ENCODE measurements around the gene COX4I1.

Gene COX4I1

GRCh38 chr16:85759631-85760419 is 39.7 kb upstream of the COX4I1 start:
- TF ChIP-seq CTCF (IDR thresholded peaks at IDR 0.05; ENCODE audit: poor library complexity, severe bottlenecking) = peak; percentile 84
- Histone ChIP-seq H3K36me3 (ENCODE audit: low read depth) (no peaks in the 10 kb centered on the region), H3K4me3 (ENCODE audit: severe bottlenecking) (no peak overlapping the region), H3K27ac (ENCODE audit: poor library complexity, severe bottlenecking) (no peak overlapping the region), H3K27me3 (ENCODE audit: insufficient read depth, poor library complexity, severe bottlenecking) (no peaks in the 10 kb centered on the region), H3K9me3 (ENCODE audit: severe bottlenecking) (no peaks in the 10 kb centered on the region), H3K4me1 (ENCODE audit: insufficient read depth, poor library complexity, severe bottlenecking) (peaks cover 13% of the 10 kb centered on the region)
- DNase-seq (ENCODE audit: low spot score) (no peak), ATAC-seq (ENCODE audit: low read depth) (peak; percentile 71)

GRCh38 chr16:85761861-85762260 is 37.6 kb upstream of the COX4I1 start:
- no peak overlapping the region for H3K27ac ChIP-seq (ENCODE audit: poor library complexity, severe bottlenecking)
- DNase-seq (ENCODE audit: low spot score) (no peak), ATAC-seq (ENCODE audit: low read depth) (no peak)
- no peaks in the 10 kb centered on the region for H3K36me3 ChIP-seq (ENCODE audit: low read depth)
- H3K27me3 ChIP-seq (ENCODE audit: insufficient read depth, poor library complexity, severe bottlenecking) = no peaks in the 10 kb centered on the region
- no peak overlapping the region for H3K4me3 ChIP-seq (ENCODE audit: severe bottlenecking)
- peaks cover 11% of the 10 kb centered on the region for H3K4me1 ChIP-seq (ENCODE audit: insufficient read depth, poor library complexity, severe bottlenecking)
- no peak for TF ChIP-seq CTCF (IDR thresholded peaks at IDR 0.05; ENCODE audit: poor library complexity, severe bottlenecking)
- no peaks in the 10 kb centered on the region for H3K9me3 ChIP-seq (ENCODE audit: severe bottlenecking)

- Histone ChIP-seq H3K4me3 (ENCODE audit: severe bottlenecking) (no peak overlapping the region), H3K4me1 (ENCODE audit: insufficient read depth, poor library complexity, severe bottlenecking) (peaks cover 10% of the 10 kb centered on the region), H3K27ac (ENCODE audit: poor library complexity, severe bottlenecking) (no peak overlapping the region), H3K9me3 (ENCODE audit: severe bottlenecking) (no peaks in the 10 kb centered on the region), H3K27me3 (ENCODE audit: insufficient read depth, poor library complexity, severe bottlenecking) (no peaks in the 10 kb centered on the region), H3K36me3 (ENCODE audit: low read depth) (no peaks in the 10 kb centered on the region)
- DNase-seq (ENCODE audit: low spot score) = no peak
- ATAC-seq (ENCODE audit: low read depth) = no peak
- no peak for TF ChIP-seq CTCF (IDR thresholded peaks at IDR 0.05; ENCODE audit: poor library complexity, severe bottlenecking)
Measured at GRCh38 chr16:85762970-85763369, 36.5 kb upstream of the COX4I1 start.

- DNase-seq (ENCODE audit: low spot score) (no peak), ATAC-seq (ENCODE audit: low read depth) (no peak)
- Histone ChIP-seq H3K4me1 (ENCODE audit: insufficient read depth, poor library complexity, severe bottlenecking) (peaks cover 15% of the 10 kb centered on the region), H3K9me3 (ENCODE audit: severe bottlenecking) (no peaks in the 10 kb centered on the region), H3K4me3 (ENCODE audit: severe bottlenecking) (no peak overlapping the region), H3K36me3 (ENCODE audit: low read depth) (no peaks in the 10 kb centered on the region), H3K27me3 (ENCODE audit: insufficient read depth, poor library complexity, severe bottlenecking) (no peaks in the 10 kb centered on the region), H3K27ac (ENCODE audit: poor library complexity, severe bottlenecking) (no peak overlapping the region)
- TF ChIP-seq CTCF (IDR thresholded peaks at IDR 0.05; ENCODE audit: poor library complexity, severe bottlenecking) = no peak
Measured at GRCh38 chr16:85763616-85764015, 35.9 kb upstream of the COX4I1 start.

- H3K9me3 ChIP-seq (ENCODE audit: severe bottlenecking) = no peaks in the 10 kb centered on the region
- no peak for TF ChIP-seq CTCF (IDR thresholded peaks at IDR 0.05; ENCODE audit: poor library complexity, severe bottlenecking)
- H3K27ac ChIP-seq (ENCODE audit: poor library complexity, severe bottlenecking) = no peak overlapping the region
- peaks cover 15% of the 10 kb centered on the region for H3K4me1 ChIP-seq (ENCODE audit: insufficient read depth, poor library complexity, severe bottlenecking)
- no peak overlapping the region for H3K4me3 ChIP-seq (ENCODE audit: severe bottlenecking)
- no peaks in the 10 kb centered on the region for H3K36me3 ChIP-seq (ENCODE audit: low read depth)
- ATAC-seq (ENCODE audit: low read depth) = no peak
- no peak for DNase-seq (ENCODE audit: low spot score)
- no peaks in the 10 kb centered on the region for H3K27me3 ChIP-seq (ENCODE audit: insufficient read depth, poor library complexity, severe bottlenecking)
Measured at GRCh38 chr16:85765211-85765610, 34.3 kb upstream of the COX4I1 start.

Measured in RWPE2 (cell line).